Neural crest cell (in vitro differentiated cells): ENCODE measurements around the gene OR4D1. TPM values are rescaled to one million over a fixed set of nuclear protein-coding genes. Genes with fewer than 3 reads are reported as not detected.

Experiments
- DNase-seq: peaks from one replicate; pipeline ENCODE4 v3.0.0; 2021; ENCODE audit warnings: low read depth, mixed read lengths, low spot score
- H3K27ac Mint-ChIP-seq: one replicate; pipeline ENCODE4 v1.8.0; 2021; ENCODE audit warnings: mild to moderate bottlenecking, mixed read lengths; ENCODE audit not compliant: unreplicated experiment
- H3K27me3 Mint-ChIP-seq: 2 replicates; pipeline ENCODE4 v1.8.0; 2021; ENCODE audit warnings: low read depth, mild to moderate bottlenecking, mixed read lengths
- H3K36me3 Mint-ChIP-seq: 2 replicates; pipeline ENCODE4 v1.8.0; 2021; ENCODE audit warnings: low read depth, mild to moderate bottlenecking, mixed read lengths
- H3K4me1 Mint-ChIP-seq: 2 replicates; pipeline ENCODE4 v1.8.0; 2021; ENCODE audit warnings: mixed read lengths
- H3K4me3 Mint-ChIP-seq: one replicate; pipeline ENCODE4 v1.8.0; 2021; ENCODE audit warnings: mild to moderate bottlenecking, mixed read lengths
- H3K9me3 Mint-ChIP-seq: 2 replicates; pipeline ENCODE4 v1.8.0; 2021; ENCODE audit warnings: mixed read lengths
- total RNA-seq: library from RNA; stranded (reverse); gene quantifications from 2 replicates; pipeline ENCODE4 v1.2.1, GENCODE V29; 2021
- TF ChIP-seq, protein P1 (sequence below): fragments of 200-600 bp; sonication (generic); conservative IDR thresholded peaks from 2 replicates; pipeline ENCODE4 v1.5.0; 2021; ENCODE audit warnings: antibody characterized with exemption, mild to moderate bottlenecking

Gene OR4D1
- total RNA-seq, 1 donor from 2014 or later, result 0.12 TPM

DNA sequence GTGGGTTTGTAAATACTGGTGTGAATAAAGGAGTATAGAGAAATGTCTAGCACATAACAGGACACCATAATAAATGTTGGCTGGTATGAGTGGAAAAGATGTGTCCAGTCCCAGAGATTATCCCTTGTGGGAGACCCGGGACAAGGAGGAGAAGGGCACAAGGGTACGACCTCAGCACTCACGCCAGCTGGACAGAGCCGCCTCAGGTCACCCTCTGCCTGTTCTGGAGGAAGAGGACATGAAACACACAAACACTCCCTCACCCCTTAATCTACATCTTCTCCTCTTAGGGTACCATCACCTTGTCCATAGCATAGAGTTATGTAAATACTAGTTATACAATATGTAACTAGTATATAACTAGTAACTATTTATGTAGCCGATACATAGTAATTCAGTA lies 38.2 kb upstream of the OR4D1 start:
- peaks cover 6% of the 10 kb centered on the region for H3K36me3 Mint-ChIP-seq
- H3K4me3 Mint-ChIP-seq, result no peak overlapping the region
- peaks cover 14% of the 10 kb centered on the region for H3K27me3 Mint-ChIP-seq
- H3K27ac Mint-ChIP-seq, result no peak overlapping the region
- H3K4me1 Mint-ChIP-seq, result peaks cover 11% of the 10 kb centered on the region
- TF ChIP-seq, protein P1, sequence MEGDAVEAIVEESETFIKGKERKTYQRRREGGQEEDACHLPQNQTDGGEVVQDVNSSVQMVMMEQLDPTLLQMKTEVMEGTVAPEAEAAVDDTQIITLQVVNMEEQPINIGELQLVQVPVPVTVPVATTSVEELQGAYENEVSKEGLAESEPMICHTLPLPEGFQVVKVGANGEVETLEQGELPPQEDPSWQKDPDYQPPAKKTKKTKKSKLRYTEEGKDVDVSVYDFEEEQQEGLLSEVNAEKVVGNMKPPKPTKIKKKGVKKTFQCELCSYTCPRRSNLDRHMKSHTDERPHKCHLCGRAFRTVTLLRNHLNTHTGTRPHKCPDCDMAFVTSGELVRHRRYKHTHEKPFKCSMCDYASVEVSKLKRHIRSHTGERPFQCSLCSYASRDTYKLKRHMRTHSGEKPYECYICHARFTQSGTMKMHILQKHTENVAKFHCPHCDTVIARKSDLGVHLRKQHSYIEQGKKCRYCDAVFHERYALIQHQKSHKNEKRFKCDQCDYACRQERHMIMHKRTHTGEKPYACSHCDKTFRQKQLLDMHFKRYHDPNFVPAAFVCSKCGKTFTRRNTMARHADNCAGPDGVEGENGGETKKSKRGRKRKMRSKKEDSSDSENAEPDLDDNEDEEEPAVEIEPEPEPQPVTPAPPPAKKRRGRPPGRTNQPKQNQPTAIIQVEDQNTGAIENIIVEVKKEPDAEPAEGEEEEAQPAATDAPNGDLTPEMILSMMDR, result no peak
- no peaks in the 10 kb centered on the region for H3K9me3 Mint-ChIP-seq
- DNase-seq, result no peak

DNA sequence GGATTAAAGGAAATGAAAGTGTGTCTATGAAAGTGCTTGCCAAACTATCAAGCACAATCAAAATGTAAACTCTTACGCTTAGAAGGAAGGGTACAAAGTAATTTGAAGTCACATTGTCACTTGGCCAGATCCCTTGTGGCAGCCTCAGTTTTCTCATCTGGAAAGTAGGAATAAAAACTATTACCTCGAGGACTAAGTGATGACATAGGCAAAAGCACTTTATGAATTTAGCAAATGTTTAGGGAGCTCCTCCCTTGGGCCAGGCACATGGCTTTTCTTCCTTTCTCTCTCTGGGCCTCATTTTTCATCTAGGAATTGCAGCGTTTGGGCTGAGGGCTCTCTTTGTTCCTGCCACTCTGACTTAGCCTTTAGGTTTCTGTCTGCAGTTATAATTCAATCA lies 36.5 kb upstream of the OR4D1 start:
- peaks cover 6% of the 10 kb centered on the region for H3K36me3 Mint-ChIP-seq
- no peak overlapping the region for H3K4me3 Mint-ChIP-seq
- no peak overlapping the region for H3K27ac Mint-ChIP-seq
- H3K4me1 Mint-ChIP-seq, result peaks cover 11% of the 10 kb centered on the region
- peaks cover 14% of the 10 kb centered on the region for H3K27me3 Mint-ChIP-seq
- TF ChIP-seq, protein P1, result no peak
- no peak for DNase-seq
- H3K9me3 Mint-ChIP-seq, result no peaks in the 10 kb centered on the region

DNA sequence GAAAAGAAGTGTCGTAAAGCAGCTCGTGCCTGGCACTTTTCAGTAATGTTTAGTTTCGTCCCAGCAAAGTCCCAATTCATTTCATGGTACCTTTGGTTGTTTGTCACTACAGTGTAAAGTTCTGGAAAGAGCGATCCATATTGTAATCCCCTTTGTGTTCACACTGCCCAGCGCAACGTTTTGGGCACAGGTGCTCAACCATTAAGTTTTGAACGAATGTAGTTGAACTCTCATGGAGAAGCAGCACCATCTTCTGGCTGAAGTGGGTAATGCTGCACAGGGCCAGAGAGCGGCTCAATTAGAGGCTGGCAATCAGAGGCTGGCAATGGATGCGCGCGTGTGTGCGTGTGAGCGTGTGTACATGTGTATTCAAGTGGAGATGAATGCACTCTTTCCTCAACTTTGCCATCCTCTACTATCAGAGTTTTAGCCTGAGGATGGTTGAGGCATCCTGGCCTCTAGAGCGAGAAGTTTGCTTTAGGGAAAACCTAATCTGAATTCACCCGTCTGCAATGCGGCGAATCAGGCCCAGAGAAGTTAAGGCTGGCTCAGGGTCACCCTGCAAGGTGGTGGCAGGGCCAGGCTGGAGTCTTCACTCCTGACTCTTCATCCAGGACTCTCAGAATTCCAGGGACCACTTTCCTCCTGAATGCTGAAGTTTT lies 35.1 kb upstream of the OR4D1 start:
- peak; percentile 93 for DNase-seq
- peaks cover 22% of the 10 kb centered on the region for H3K27me3 Mint-ChIP-seq
- H3K27ac Mint-ChIP-seq, result no peak overlapping the region
- H3K9me3 Mint-ChIP-seq, result peaks cover 3% of the 10 kb centered on the region
- TF ChIP-seq, protein P1, result peak; percentile 99
- peaks cover 11% of the 10 kb centered on the region for H3K4me1 Mint-ChIP-seq
- H3K36me3 Mint-ChIP-seq, result no peaks in the 10 kb centered on the region
- no peak overlapping the region for H3K4me3 Mint-ChIP-seq

DNA sequence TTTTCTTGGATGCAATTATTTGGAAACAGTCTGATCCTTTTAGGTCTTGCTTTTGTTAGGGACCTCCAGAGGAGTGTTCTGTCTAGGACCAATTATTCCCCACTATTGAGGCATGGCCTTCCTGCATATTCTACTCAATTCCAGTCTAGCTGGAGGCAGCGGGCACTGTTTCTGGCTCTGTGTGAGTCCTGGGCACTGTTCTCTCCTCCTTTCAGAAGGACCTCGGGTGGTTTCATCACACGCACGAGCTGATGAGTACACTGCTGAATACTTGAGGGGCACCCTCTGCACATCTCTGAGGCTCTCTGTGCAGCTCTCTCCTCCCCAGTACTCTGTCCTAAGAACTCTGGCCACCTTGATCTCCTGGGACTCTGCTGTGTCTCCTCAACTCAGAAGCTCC lies 34.2 kb upstream of the OR4D1 start:
- H3K36me3 Mint-ChIP-seq, result no peaks in the 10 kb centered on the region
- TF ChIP-seq, protein P1, result no peak
- no peak overlapping the region for H3K4me3 Mint-ChIP-seq
- no peak overlapping the region for H3K27ac Mint-ChIP-seq
- H3K4me1 Mint-ChIP-seq, result peaks cover 11% of the 10 kb centered on the region
- no peak for DNase-seq
- H3K27me3 Mint-ChIP-seq, result peaks cover 27% of the 10 kb centered on the region
- H3K9me3 Mint-ChIP-seq, result peaks cover 3% of the 10 kb centered on the region

DNA sequence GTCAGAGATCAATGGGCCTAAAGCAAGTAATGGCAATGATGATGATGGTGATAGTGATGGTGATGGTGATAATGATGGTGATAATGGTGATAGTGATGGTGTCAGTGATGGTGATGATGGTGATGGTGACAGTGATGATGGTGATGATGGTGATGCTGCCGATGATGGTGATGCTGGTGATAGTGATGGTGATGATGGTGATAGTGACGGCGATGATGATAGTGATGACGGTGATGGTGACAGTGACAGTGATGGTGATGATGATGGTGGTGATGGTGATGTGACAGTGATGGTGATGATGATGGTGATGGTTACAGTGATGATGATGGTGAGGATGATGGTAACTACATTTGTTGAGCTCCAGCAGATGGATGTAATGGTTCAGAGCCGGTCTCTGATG lies 30.8 kb upstream of the OR4D1 start:
- TF ChIP-seq, protein P1, result no peak
- no peak for DNase-seq
- peaks cover 47% of the 10 kb centered on the region for H3K27me3 Mint-ChIP-seq
- no peaks in the 10 kb centered on the region for H3K36me3 Mint-ChIP-seq
- H3K4me1 Mint-ChIP-seq, result peaks cover 6% of the 10 kb centered on the region
- peak overlapping the region; percentile 57 for H3K27ac Mint-ChIP-seq
- peaks cover 3% of the 10 kb centered on the region for H3K9me3 Mint-ChIP-seq
- H3K4me3 Mint-ChIP-seq, result no peak overlapping the region
